Calu3 (cell line): Measurements from ENCODE around the gene MAN1A2. TPM values are rescaled to one million over a fixed set of nuclear protein-coding genes. Genes with fewer than 3 reads are reported as not detected.
"Not testable (repeated sequence)": the region's sequence is repeated elsewhere in the genome, so short reads cannot be mapped to it uniquely, and the experiment has no call there.

Source experiments
- BruUV-seq: library from RNA; stranded (reverse); fragments of 400-500 nt; replicated peaks from 2 replicates; lab custom pipeline; 2021; lab: Mats Ljungman, UMichigan
- CTCF ChIA-PET: fragments of 300-600 bp; sonication (Branson Sonifier 250); formaldehyde crosslinking; loops from one replicate; lab custom pipeline; 2022; ENCODE audit warnings: antibody characterized with exemption; lab: Charles Lee
- DNase-seq: peaks from one replicate; pipeline ENCODE4 v3.0.0; 2022
- H3K27ac Mint-ChIP-seq: one replicate; pipeline ENCODE4 v1.8.0; 2022; ENCODE audit warnings: mixed read lengths; ENCODE audit not compliant: unreplicated experiment
- H3K27me3 Mint-ChIP-seq: one replicate; pipeline ENCODE4 v1.8.0; 2022; ENCODE audit warnings: mixed read lengths; ENCODE audit not compliant: unreplicated experiment
- H3K36me3 Mint-ChIP-seq: one replicate; pipeline ENCODE4 v1.8.0; 2022; ENCODE audit warnings: mild to moderate bottlenecking, moderate library complexity, mixed read lengths; ENCODE audit not compliant: insufficient read depth, unreplicated experiment
- H3K4me1 Mint-ChIP-seq: one replicate; pipeline ENCODE4 v1.8.0; 2022; ENCODE audit warnings: mild to moderate bottlenecking, low read depth, mixed read lengths; ENCODE audit not compliant: unreplicated experiment
- H3K4me3 Mint-ChIP-seq: one replicate; pipeline ENCODE4 v1.8.0; 2022; ENCODE audit warnings: mild to moderate bottlenecking, low read depth, moderate library complexity, mixed read lengths; ENCODE audit not compliant: unreplicated experiment
- H3K9me3 Mint-ChIP-seq: one replicate; pipeline ENCODE4 v1.8.0; 2022; ENCODE audit warnings: low read depth, mixed read lengths; ENCODE audit not compliant: unreplicated experiment
- intact Hi-C: fragments of 100-400 bp; cut with micrococcal nuclease; formaldehyde crosslinking; loops from one replicate; pipeline ENCODE4 v1.10.0; 2022; ENCODE audit not compliant: unreplicated experiment
- total RNA-seq: library from RNA; stranded (reverse); gene quantifications from 2 replicates; pipeline ENCODE4 v1.2.3, GENCODE V29; 2022
- TF ChIP-seq, protein P1 (sequence below): fragments of 200-600 bp; IDR thresholded peaks from one replicate; pipeline ENCODE4 v1.8.0; 2022; ENCODE audit warnings: antibody characterized with exemption; ENCODE audit not compliant: unreplicated experiment

The MAN1A2 gene
- total RNA-seq, 1 experiment from 2014 or later, result 28.2 TPM

DNA sequence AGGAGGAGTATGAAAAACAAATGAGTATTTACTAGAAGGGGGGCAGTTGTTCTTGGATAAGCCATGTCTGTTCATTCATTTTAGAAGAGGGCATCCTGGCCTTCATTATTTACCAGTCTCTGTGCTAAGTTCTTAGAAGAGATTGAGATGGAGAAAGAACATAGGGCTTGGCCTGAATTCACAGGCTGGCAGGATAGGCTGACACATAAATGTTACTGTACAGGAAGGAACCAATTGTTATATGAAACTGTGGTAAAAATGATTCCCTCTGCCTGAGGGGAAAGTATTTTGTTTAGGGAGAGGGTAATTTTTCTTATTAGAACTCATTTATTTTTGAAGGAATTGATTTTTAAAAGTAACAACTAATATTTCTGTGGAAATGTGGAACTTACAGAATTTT, 99.5 kb downstream of the MAN1A2 start:
- CTCF ChIA-PET, result no interaction called here

DNA sequence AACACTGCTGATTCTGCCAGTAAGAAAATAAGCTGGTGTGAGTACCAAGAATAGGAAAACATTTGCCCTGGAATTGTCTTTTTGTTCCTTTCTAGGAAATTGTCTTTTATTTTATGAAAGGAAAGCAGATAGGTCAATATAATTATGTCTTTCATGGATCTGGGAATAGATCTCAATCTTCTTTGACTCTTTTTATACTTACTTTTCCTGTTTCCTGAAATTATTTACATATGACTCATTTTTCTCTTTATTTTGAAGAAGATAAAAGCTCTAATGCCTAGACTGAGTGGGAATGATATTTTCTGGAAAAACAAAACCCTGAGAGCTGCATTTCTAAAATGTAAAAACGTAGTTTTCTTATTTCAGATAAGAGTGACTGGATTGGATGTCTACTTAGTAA, 100.1 kb downstream of the MAN1A2 start:
- CTCF ChIA-PET, result no interaction called here
- H3K9me3 Mint-ChIP-seq, result no peaks in the 10 kb centered on the region
- no peaks in the 10 kb centered on the region for H3K4me1 Mint-ChIP-seq
- intact Hi-C loops, result no loop called here
- no peaks in the 10 kb centered on the region for H3K27me3 Mint-ChIP-seq
- H3K4me3 Mint-ChIP-seq, result no peak overlapping the region
- no peak for DNase-seq
- TF ChIP-seq, protein P1, sequence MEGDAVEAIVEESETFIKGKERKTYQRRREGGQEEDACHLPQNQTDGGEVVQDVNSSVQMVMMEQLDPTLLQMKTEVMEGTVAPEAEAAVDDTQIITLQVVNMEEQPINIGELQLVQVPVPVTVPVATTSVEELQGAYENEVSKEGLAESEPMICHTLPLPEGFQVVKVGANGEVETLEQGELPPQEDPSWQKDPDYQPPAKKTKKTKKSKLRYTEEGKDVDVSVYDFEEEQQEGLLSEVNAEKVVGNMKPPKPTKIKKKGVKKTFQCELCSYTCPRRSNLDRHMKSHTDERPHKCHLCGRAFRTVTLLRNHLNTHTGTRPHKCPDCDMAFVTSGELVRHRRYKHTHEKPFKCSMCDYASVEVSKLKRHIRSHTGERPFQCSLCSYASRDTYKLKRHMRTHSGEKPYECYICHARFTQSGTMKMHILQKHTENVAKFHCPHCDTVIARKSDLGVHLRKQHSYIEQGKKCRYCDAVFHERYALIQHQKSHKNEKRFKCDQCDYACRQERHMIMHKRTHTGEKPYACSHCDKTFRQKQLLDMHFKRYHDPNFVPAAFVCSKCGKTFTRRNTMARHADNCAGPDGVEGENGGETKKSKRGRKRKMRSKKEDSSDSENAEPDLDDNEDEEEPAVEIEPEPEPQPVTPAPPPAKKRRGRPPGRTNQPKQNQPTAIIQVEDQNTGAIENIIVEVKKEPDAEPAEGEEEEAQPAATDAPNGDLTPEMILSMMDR, result no peak
- H3K36me3 Mint-ChIP-seq, result no peaks in the 10 kb centered on the region
- no TSS peak for BruUV-seq
- no peak overlapping the region for H3K27ac Mint-ChIP-seq

More for the DNA sequence above, 99.5 kb downstream of the MAN1A2 start:
- Mint-ChIP-seq H3K9me3 (no peaks in the 10 kb centered on the region), H3K27me3 (no peaks in the 10 kb centered on the region), H3K36me3 (no peaks in the 10 kb centered on the region), H3K4me3 (no peak overlapping the region), H3K27ac (no peak overlapping the region), H3K4me1 (no peaks in the 10 kb centered on the region)
- no peak for DNase-seq
- intact Hi-C loops, result no loop called here
- TF ChIP-seq, protein P1, result no peak
- BruUV-seq, result no TSS peak

DNA sequence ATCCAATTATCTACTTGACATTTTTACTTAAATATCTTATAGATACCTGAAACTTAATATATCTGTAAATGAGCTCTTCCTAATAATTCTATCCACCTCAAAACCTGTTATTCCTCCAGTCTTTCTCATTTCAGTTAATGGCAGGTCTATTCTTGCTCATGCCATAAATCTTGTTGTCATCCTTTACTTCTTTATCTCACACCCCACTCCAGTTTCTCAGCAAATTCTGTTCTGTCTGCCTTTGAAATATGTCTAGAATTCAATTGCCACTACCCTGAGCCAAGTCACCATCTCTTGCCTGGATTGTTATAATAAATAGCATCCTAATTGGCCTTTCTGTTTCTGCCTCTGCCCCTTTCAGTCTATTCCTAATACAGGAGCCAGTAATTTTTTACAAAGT, 105.8 kb downstream of the MAN1A2 start:
- no peak overlapping the region for H3K4me3 Mint-ChIP-seq
- TF ChIP-seq, protein P1, result no peak
- no peak for DNase-seq

DNA sequence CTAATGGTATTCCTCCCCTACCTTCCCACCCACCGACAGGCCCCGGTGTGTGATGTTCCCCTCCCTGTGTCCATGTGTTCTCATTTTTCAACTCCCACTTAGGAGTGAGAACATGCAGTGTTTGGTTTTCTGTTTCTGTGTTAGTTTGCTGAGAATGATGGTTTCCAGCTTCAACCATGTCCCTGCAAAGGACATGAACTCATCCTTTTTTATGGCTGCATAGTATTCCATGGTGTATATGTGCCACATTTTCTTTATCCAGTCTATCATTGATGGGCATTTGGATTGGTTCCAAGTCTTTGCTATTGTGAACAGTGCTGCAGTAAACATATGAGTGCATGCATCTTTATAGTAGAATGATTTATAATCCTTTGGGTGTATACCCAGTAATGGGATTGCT, 108.2 kb downstream of the MAN1A2 start:
- CTCF ChIA-PET, result not testable (repeated sequence)

More for the DNA sequence above, 105.8 kb downstream of the MAN1A2 start:
- Mint-ChIP-seq H3K27ac (no peak overlapping the region), H3K9me3 (no peaks in the 10 kb centered on the region), H3K4me1 (no peaks in the 10 kb centered on the region), H3K36me3 (no peaks in the 10 kb centered on the region), H3K27me3 (no peaks in the 10 kb centered on the region)
- BruUV-seq, result no TSS peak
- CTCF ChIA-PET, result no interaction called here
- intact Hi-C loops, result no loop called here

DNA sequence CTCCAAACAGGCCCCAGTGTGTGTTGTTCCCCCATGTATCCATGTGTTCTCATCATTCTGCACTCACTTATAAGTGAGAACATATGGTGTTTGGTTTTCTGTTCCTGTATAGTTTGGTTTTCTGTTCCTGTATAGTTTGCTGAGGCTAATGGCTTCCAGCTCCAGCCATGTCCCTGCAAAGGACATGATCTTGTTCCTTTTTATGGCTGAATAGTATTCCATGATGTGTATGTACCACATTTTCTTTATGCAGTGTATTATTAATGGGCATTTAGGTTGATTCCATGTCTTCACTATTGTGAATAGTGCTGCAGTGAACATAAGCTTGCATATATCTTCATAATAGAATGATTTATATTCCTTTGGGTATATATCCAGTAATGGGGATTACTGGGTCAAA, 111.8 kb downstream of the MAN1A2 start:
- H3K9me3 Mint-ChIP-seq, result peaks cover 3% of the 10 kb centered on the region
- H3K4me1 Mint-ChIP-seq, result no peaks in the 10 kb centered on the region
- CTCF ChIA-PET, result no interaction called here
- no peak overlapping the region for H3K4me3 Mint-ChIP-seq
- no peak for DNase-seq
- TF ChIP-seq, protein P1, result no peak
- H3K27ac Mint-ChIP-seq, result no peak overlapping the region
- intact Hi-C loops, result no loop called here
- no peaks in the 10 kb centered on the region for H3K27me3 Mint-ChIP-seq
- no peaks in the 10 kb centered on the region for H3K36me3 Mint-ChIP-seq
- no TSS peak for BruUV-seq

More for the DNA sequence above, 108.2 kb downstream of the MAN1A2 start:
- H3K27me3 Mint-ChIP-seq, DNase-seq, H3K4me1 Mint-ChIP-seq, H3K9me3 Mint-ChIP-seq, H3K27ac Mint-ChIP-seq, H3K4me3 Mint-ChIP-seq, BruUV-seq, intact Hi-C loops, H3K36me3 Mint-ChIP-seq: not testable (repeated sequence)
